HG03175 (cell line): ENCODE measurements around the gene PAXIP1.

Experiments
- ATAC-seq: cut with Tn5 transposase; IDR thresholded peaks from one replicate; pipeline ENCODE4 v1.9.1; 2021; ENCODE audit warnings: mild to moderate bottlenecking, moderate library complexity; ENCODE audit not compliant: unreplicated experiment

PAXIP1 gene

DNA sequence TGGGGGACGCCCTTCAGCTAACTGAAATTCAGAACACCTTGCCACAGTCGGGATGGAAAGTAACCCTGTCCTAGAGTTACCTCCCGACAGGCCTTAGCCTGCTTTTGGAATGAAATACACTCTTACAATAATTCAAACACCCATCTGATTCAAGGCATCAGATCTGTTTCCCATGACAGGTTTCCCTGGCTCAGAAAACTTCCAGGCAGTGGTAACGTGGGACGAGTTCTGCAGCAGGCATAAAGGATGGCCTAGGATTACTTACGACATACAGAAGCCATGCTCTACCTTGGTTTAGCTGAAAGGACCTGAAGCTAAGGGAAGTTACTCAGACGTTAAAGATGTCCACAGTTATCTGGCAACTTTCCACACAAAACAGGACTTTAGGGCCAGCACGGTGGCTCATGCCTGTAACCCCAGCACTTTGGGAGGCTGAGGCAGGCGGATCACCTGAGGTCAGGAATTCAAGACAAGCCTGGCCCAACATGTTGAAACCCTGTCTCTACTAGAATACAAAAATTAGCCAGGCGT is 5.0 kb downstream of the PAXIP1 start:
- no peak for ATAC-seq

DNA sequence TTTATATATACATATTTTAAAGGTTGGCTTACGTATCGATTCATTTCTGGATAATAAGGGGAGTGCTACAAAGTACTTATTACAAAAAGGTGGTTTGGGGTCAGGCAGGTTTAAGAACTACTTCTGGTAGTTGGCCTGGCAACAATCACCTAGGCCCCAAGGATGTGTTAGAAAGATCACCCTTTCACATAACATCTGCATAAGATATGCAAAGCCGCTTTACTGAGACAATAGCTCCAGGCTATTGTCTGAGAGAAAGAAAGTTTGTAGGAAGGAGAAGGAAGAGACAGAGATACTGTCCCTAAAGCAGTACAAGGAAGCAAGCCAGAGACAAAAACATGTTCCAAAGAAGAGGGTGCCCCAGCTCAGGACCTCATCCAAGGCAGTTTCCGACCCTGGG is 6.2 kb downstream of the PAXIP1 start:
- ATAC-seq, result no peak

DNA sequence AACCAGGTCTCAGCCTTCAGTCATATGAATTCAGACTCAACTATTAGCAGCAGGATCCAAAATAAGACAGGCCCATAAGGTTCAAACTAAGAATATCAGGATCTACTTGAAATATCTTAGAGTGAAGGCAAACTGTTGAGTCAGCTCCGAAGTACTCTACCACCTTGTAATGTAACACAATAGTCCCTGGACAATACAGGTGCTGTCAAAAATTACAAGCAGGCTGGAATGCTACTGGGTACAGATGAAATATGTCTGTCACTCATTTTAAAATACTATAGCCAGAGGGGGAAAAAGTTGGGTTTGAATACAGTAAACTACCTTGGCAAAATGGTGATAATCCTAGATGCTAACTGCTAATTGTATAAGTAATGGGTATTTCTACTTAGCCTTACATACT is 6.8 kb downstream of the PAXIP1 start:
- no peak for ATAC-seq

DNA sequence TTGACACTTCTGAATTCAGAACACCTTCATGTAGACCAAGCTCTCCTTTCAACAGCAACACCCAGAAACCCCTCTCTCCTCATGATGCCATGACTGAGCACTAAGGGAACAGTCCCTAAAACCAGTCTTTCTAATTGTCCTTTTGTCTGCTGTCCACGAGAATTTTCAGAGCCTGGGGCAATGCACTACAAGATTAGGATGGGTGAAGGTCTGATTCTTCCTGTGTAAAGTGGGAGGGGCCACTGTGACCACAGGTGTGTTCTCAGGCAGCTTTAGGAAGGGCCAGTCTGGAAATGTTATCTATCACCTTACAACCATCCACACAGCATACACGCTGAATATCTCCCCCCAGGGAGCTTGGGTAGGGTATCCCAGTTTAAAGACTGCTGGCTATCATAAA is 7.9 kb downstream of the PAXIP1 start:
- ATAC-seq, result no peak

DNA sequence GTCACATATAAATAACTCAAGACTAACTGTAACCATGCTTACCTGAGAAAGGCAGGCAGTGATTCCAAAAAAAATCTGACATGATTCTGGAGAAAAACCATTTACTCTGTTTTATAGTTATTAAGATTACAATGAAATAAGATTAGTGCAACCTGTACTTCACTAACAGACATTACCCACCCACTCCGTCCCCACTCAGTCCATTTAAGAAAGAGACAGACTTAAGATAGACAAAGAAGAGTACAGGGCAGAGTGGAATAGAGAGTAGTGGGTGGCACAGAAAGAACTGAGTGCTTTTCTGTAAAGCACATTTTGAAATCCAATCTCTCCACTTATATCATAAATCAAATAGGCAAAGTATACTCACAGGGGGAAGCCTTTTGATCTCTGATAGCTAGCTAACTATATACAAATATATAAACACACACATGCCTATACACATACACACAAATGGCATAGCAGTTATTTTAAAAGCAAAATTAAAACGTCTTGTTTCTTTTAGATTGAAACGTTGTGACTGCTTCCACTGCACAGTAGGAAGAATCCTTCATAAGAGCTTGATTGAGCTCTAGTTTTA is 11.9 kb downstream of the PAXIP1 start:
- no peak for ATAC-seq

DNA sequence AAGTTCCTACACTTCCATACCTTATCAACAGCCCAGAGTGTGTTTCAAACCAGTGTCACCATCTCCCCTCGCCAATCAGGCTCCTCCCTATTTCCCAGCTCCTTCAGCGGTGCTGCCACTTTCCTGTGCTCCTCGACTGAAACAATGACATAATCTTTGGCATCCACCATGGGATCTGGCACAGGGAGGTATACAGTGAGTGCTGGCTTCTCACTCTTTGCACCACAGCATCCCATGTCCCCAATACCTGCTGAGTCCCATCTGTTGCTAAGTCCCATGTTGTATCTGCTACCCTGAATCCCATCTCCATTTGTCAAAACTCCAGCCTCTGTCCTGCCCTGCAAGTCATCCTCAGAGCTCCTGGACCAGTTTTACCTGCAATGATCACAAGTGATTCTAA is 15.4 kb downstream of the PAXIP1 start:
- ATAC-seq, result no peak

DNA sequence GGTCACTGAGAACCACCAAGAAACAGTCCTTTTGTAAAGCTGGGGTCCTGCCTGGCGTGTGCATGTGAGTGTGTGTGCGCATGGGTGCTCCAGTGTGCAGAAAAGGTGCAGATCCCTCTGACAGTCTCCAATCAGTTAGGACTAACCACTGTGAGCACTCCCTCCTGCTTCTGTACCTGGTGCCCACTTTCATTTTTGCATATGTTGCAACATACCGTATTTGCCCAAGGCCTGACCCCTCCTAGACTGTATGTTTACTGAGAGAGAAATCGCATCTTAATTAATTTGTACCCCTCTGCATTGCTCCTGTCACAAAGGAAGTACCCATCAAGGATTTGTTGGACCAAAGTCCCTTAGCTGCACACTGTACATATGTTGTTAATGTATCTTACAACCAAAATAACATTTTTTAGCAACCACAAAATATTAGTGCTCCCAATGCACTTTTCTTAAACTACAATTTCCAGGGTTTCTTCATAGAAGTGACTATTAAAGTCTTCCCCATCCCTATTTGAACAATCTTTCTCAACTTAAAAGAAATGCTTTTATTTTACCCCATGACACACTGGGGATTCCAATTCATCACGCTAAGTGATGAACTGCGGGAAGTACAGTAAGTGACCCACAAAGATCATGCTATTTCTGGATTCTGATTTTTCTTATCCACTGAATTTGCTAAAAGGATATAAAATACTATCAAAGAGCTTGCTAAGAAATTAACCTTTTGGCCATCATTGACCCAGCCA is 16.6 kb downstream of the PAXIP1 start:
- ATAC-seq, result no peak

DNA sequence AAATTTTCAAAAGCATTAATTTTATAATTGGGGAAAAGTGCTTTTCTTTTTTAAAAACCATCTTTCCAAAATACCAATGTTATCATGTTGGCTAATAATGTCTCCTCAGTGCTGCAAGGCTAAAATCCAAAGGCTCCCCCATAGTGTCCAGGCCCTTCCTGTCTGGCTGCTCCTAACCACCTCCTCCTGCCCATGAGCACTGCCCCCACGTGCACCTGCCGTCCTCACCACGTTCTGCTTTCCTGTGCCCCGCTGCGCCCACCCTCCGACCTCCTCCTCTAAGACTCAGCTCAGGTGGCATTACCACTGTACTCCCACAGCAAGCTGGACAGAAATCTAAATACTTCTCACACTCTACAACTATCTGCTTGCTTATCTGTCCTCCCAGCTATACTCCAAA is 17.7 kb downstream of the PAXIP1 start:
- ATAC-seq, result no peak

DNA sequence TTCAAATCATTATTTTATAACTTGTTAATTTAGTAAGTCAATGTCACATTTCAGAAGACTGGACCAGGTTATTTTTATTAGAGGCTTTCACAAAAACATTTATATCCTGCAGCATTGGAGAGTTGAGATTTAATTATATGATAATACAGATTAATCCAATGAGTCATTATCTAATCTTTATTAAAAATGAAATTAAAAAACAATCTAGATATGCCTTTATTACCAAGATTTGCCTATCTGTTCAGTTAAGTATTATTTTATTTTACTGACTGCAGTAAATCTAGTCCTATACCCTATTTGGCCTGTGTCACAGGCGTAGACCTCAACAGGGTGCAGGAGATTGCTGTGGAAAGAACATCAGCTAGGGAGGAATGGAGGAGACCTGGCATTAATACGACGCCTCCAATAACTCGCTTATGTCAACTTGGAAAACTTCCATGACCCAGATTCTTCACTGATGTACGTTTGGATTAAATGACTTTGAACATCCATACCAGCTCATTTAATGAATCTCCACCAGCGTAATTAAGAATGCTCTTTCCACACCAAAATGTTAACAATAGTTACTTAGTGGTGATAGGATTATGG is 18.2 kb downstream of the PAXIP1 start:
- no peak for ATAC-seq

DNA sequence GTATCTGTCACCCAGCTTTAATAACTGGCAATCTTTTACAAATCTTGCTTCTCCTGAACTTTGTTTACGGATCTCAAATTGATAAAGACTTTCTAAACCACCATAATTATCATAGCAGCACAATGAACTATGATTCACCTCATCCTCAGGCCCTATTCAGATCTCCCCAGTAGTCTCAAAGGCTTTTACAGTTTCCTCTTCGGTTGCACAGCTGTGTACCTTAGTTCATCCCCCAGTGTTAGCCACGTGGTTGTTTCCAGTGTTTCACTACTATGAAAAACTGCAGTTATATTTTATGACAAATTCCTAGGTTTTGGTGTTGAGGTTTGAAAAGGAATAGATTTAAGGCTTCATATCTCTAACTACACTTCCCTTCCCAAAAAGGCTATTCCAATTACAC is 24.9 kb downstream of the PAXIP1 start:
- ATAC-seq, result no peak

DNA sequence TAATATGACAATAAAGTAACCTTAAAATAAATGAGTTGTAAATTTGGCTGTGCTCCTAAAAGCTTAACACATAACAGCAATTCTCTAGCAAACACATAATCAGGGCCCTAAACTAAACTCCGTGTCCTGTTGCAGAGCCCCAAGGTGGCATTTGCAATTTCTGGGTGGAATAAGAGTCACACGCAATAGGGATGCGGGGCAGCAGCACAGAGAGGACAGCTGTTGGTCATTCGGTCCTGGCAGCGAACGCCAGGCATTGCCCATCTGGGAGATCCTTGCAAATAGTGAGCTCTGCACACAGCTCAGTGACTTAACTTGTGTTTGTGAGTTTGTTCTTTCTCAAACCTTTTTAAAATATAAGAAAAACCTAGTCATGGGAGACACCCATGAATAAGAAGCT is 25.7 kb downstream of the PAXIP1 start:
- no peak for ATAC-seq

DNA sequence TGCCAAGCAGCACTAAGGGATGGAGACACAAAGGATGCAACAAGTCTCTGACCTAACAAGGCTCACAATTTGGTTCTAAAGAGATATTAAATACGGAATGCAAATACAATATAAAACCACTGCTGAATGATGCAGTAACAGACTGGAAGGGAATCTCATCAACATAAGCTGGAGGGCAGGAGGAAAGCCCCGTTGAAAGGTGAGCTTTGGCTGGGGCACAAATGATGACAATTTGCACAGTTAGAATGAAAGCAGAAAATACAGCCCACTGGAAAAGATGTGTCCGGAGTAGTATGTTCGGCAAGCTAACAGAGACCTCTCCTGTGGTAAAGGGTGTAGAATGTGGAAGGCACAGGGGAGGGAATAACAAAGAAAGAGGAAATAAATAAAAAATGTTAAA is 26.1 kb downstream of the PAXIP1 start:
- ATAC-seq, result no peak

DNA sequence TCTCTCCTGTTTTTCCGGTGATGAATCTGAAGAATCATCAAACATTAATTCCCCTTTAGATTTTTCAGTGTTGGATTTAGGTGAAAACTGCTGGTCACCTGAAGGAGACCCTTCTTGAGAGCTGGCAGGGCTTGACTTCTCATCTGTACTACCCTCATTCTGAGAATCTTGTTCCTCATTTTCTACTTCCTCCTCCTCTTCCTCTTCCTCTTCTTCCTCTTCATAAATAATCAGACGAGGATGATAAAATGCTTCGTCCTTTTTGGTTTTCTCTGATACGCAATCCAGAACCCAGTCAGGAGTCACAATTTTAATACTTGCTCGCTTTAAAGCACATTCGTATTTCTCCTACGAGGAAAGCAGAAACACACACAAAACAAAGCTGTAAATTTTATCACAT is 26.9 kb downstream of the PAXIP1 start:
- no peak for ATAC-seq

DNA sequence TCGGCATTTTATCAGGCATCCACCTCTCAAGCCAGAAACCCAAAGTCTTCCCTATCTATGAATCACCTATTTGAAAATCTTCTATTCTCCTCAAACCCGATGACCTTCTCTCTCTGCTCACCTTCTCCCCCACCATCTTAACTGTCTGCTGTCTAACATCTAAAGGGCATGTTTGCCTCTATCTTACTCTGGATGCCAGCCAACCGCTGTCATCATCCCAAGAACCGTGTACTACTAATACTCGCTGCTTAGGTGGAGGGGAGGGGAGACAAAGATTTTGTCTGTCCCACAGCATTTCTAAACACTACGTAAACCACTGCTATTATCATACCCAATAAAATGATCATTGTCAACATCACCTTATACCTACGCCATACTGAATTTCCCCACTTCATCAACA is 29.5 kb downstream of the PAXIP1 start:
- ATAC-seq, result no peak

DNA sequence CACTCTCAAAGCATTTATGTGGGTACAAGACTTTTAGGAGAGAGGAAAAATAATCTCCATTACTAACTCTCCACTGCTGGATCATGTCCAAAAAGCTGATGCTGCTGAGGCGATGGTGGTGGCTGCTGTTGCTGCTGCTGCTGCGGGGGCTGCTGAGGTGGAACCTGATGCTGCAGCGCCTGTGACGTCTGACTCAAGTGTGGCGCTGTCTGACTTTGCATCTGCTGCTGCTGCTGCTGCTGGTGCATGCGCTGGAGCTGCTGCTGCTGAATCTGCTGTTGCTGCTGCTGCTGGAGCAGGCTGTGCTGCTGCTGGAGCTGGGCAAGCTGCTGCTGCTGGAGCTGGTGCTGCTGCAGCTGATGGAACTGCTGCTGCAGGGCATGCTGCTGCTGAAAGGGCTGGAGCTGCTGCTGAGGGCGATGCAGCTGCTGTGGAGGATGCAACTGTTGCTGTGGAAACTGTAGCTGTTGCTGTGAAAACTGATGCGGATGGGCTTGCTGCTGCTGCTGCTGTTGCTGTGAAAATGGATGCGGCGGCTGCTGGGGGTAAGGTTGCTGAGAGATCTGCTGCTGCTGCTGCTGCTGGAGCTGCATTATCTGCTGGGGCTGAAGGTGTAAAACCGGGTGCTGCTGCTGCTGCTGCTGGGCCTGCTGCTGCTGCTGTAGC is 34.5 kb downstream of the PAXIP1 start:
- no peak for ATAC-seq

DNA sequence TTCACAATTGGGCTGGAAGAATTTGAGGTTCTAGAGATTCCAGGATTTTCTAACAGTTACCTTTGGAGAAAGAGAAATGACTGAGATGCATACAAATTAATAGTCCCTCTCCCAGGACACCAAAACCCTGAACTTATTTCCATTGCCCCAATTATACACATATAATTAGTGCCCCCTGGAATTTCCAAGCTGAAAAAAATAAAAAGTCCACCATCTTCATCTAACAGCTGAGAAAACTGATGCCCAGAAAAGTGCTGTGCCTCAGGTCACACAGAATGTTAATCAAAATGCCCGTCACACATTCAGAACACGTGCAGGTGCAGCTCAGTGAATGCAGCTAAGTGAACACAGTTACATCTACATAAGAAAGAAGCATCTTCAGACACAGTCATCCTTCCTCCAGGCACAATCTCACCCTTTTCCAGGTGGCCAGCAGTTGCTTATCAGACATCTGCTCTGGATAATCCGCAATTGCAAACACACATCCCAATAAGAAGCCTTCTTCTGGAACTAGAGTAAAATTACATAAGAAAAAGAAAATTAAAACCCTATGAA is 35.4 kb downstream of the PAXIP1 start:
- no peak for ATAC-seq

DNA sequence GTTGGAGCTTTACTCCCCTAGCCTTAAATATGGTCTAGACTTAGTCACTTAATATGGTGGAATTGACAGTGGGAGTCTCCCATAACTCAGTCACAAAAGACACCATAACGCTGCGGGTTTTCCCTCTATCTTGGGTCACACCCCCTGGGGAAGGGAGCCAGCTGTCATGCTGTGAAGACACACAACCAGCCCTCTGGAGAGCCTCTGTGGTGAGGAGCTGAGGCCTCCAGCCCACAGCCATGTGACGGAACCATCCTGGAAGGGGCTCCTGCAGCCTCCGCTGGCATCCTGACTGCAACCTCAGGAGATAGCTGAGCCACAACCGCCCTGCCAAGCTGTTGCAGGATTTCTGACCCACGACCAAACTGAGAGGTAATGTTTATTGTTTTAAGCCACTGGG is 37.9 kb downstream of the PAXIP1 start:
- no peak for ATAC-seq

DNA sequence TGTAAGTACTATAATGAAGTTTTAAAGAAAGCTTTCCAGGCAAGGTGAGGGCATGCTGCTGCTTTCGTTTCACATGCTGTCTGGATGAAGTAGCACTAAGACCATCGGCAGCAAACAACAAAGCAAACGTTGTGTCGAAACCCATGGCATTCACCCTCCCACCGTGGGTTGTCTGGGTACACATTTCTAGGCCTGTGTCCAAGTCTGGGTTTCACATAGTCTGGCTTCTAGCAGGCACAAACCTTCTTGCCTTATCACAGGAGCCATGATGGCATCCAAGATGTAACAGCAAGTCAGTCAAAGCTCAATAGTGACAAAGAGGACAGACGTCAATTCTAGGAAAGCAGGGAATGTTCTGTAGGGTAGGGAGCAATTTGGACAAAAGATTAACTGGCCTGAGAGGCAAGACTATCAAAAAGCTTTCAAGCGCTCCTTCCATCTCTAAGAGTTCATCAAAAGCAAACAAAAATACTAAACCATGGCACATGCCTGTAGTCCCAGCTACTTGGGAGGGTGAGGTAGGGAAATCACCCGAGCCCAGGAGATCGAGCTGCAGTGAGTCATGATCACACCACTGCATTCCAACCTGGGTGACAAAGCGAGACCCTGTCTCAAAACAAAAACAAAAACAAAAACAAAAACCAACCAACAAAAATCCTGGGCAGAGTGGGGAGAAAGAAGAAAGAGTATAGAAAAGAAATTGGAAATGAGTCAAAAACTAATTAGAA is 42.7 kb downstream of the PAXIP1 start:
- ATAC-seq, result no peak

DNA sequence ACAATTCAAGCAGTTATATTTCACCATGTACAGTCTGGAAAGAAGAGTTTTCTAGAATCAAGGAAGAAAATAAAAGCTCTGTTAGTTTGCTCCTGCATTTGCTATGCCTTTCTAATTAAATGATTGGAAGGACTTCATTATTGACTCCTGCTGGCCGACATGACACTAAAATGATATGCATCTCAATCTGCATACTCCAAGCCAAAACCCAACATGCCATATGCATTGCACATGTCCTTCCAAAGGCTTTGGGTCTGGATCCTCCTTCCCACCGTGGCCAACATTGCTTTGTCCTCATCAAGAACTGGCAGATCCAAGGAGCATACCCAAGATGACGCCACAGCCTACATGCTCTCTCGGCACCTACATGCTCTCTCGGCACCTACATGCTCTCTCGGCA is 46.5 kb downstream of the PAXIP1 start:
- no peak for ATAC-seq

DNA sequence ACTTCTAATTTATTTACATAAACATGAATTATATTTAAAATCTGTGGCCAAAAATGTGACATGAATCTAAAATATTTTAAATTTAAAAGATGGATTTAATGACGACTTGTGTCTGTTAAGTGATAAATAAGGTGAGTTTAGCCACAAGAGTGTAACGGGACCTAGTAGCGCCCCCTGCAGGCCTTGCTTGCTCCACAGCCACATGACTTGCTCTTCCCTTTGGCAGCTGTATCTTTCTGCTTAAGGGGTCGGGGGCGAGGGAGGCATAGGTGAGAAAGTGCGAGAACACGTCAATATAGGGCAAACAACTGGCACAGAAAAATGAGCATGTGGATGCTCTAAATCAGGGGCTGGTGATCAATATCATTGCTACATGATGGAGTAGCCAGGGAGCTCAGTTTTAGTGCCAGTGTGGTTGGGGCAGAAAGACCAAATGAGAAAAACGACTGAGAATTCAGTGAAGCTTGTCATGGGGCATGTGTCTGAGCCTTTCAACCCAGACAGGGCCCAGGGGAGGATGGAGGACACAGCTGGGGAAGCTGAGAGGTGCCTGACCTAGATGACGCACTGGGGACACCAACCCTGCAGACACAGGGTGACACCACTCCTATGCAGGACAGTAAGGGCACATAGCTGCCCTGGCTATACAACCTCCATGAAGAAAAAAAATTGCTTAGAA is 49.8 kb downstream of the PAXIP1 start:
- peak; percentile 67 for ATAC-seq
